Mucosa of gallbladder (tissue), 1 donor: Measurements from ENCODE around the gene TTLL7. TPM values are rescaled to one million over a fixed set of nuclear protein-coding genes. Genes with fewer than 3 reads are reported as not detected.
A peak's percentile ranks its signal among the peaks of the same experiment; 100 is the strongest.

Experiments used
- DNase-seq: peaks from one replicate; pipeline ENCODE4 v3.0.0-alpha.2; 2020; ENCODE audit warnings: low spot score
- total RNA-seq: library from RNA; stranded (reverse); gene quantifications from one replicate; pipeline ENCODE4 v1.2.1, GENCODE V29; 2021
- donor health status: DM: no; HTN: no; CAD: no.

TTLL7 gene
- total RNA-seq, 1 donor from 2014 or later: 58.0 TPM

DNA sequence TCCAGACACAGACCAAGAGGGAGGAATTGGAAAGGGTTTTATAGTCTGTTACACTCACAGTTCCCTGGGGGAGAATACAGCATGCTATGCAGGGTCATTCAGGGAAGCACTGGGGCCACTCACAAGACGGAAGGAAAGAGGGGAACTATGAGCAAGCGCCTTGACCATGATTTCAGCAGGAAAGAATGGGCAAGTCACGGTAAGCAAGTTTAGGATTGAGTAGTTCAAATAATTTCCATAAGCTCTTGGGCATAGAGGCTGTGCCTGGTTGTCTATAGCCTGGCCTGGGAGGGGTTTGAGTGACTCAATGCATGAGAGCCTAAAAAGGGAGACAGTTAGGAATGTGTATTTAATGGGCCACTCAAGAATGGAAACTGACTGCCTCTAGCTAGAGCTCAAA, 176.7 kb downstream of the TTLL7 start:
- DNase-seq: no peak

- no peak for DNase-seq
These were observed 179.5 kb downstream of the TTLL7 start for GRCh38 chr1:83819436-83819835.

- DNase-seq: peak; percentile 28
These were observed 180.0 kb downstream of the TTLL7 start for GRCh38 chr1:83818916-83819315.

DNA sequence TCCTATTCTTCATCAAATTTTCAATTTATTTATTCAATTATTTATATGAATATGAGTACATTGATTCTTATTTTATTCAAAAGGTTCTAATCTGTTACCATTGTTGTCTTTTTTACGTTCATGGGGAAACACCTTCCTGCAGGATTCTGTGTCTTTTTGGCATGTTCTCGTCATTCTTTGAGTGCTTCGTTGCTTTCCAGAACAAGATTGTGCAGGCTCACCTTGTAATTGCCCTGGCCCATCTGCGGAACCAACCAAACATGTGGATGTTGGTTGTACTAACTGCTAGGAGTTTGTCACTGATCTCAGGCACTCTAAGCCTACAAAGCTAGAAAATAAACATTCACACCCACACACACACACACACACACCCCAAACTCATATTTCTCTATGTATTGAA, 182.1 kb downstream of the TTLL7 start:
- DNase-seq: no peak

- DNase-seq: no peak
These were observed 183.6 kb downstream of the TTLL7 start for GRCh38 chr1:83815330-83815729.

Other genes with a start within 250 kb of the TTLL7 start
- gene PRKACB, start 145.1 kb upstream of the TTLL7 start, total RNA-seq: 70.5 TPM